GM12878 (cell line): ENCODE data around the gene COMMD3. TPM values are rescaled to one million over a fixed set of nuclear protein-coding genes. Genes with fewer than 3 reads are reported as not detected.

ENCODE experiments used
- ATAC-seq: fragments of 200-7000 bp; cut with Tn5 transposase; 3 replicates; pipeline ENCODE4 v1.9.1; 2020; ENCODE audit warnings: mild to moderate bottlenecking, moderate library complexity
- BruUV-seq: library from RNA; stranded (reverse); fragments of 400-500 nt; replicated peaks from 2 replicates; lab custom pipeline; 2021; lab: Mats Ljungman, UMichigan
- CTCF ChIA-PET: fragments of 300-600 bp; sonication (Branson Sonifier 250); formaldehyde crosslinking; extraction: SDS; loops from one replicate; lab custom pipeline; 2021; ENCODE audit warnings: inconsistent platforms; lab: Yijun Ruan, JAX
- POLR2A ChIA-PET: fragments of 350-600 bp; formaldehyde crosslinking; extraction: SDS; loops from one replicate; lab custom pipeline; 2021; ENCODE audit warnings: inconsistent platforms; lab: Charles Lee
- RAD21 ChIA-PET: fragments of 300-600 bp; sonication (Branson Sonifier 250); formaldehyde crosslinking; loops from one replicate; lab custom pipeline; 2023; ENCODE audit warnings: antibody characterized with exemption; ENCODE audit not compliant: unreplicated experiment; lab: Charles Lee
- SMC1A ChIA-PET: fragments of 300-600 bp; sonication (Branson Sonifier 250); formaldehyde crosslinking; loops from one replicate; lab custom pipeline; 2023; ENCODE audit not compliant: unreplicated experiment, uncharacterized antibody; lab: Charles Lee
- DNase-seq: peaks from one replicate; pipeline ENCODE4 v3.0.0-alpha.2; 2011; ENCODE audit warnings: low read depth, low spot score
- FAIRE-seq: peaks from 3 replicates; lab custom pipeline; 2011; peaks lifted over from hg19 to GRCh38; lab: Jason Lieb, UNC
- H2AFZ ChIP-seq: 2 replicates; pipeline ENCODE4 v1.6.0; 2011; ENCODE audit warnings: low read depth, low read length, control low read depth; ENCODE audit not compliant: control insufficient read depth
- H3K27ac ChIP-seq: 2 replicates; pipeline ENCODE4 v1.5.1; 2011; ENCODE audit warnings: control low read depth; ENCODE audit not compliant: control insufficient read depth, insufficient read depth
- H3K27me3 ChIP-seq, 2 experiments: replicated peaks in 1 of 2; 2 replicates each; pipeline versions ENCODE4 v1.6.0 to v1.6.1; 2011; ENCODE audit warnings: low read length in 1 of 2; ENCODE audit not compliant: control insufficient read depth in 2 of 2, insufficient read depth in 2 of 2
- H3K36me3 ChIP-seq, 2 experiments: 2 replicates each; pipeline ENCODE4 v1.5.1; 2011; ENCODE audit warnings: low read length in 1 of 2; ENCODE audit not compliant: control insufficient read depth in 2 of 2, insufficient read depth in 2 of 2
- H3K4me1 ChIP-seq: 2 replicates; pipeline ENCODE4 v1.6.1; 2011; ENCODE audit warnings: mild to moderate bottlenecking, low read length, moderate library complexity, mixed read lengths; ENCODE audit not compliant: control insufficient read depth, insufficient read depth
- H3K4me2 ChIP-seq: 2 replicates; pipeline ENCODE4 v1.6.0; 2011; ENCODE audit warnings: control low read depth; ENCODE audit not compliant: control insufficient read depth, insufficient read depth
- H3K4me3 ChIP-seq: fragments of 200-600 bp; sonication (generic); 2 replicates; pipeline ENCODE4 v1.5.1; 2016
- H3K79me2 ChIP-seq: 2 replicates; pipeline ENCODE4 v1.6.0; 2011; ENCODE audit warnings: low read length; ENCODE audit not compliant: control insufficient read depth, insufficient read depth
- H3K9ac ChIP-seq: 2 replicates; pipeline ENCODE4 v1.8.0; 2011; ENCODE audit warnings: low read length, control low read depth, mixed read lengths; ENCODE audit not compliant: control insufficient read depth, insufficient read depth
- H3K9me3 ChIP-seq: replicated peaks from 3 replicates; pipeline ENCODE4 v1.5.1; 2011; ENCODE audit warnings: mild to moderate bottlenecking, low read length; ENCODE audit not compliant: control insufficient read depth, insufficient read depth
- H4K20me1 ChIP-seq: 2 replicates; pipeline ENCODE4 v1.6.0; 2011; ENCODE audit not compliant: control insufficient read depth, insufficient read depth
- CREM ChIP-seq: IDR thresholded peaks from 2 replicates; pipeline ENCODE4 v1.6.1; 2014; ENCODE audit warnings: antibody characterized with exemption, low read depth
- E2F4 ChIP-seq: IDR thresholded peaks from 2 replicates; pipeline ENCODE4 v1.6.1; 2012; ENCODE audit warnings: low read depth, low read length, improper control_type of control experiment
- HSF1 ChIP-seq: fragments of 150-350 bp; IDR thresholded peaks from 2 replicates; pipeline ENCODE4 v1.6.1; 2014; ENCODE audit warnings: mild to moderate bottlenecking, low read depth, low read length
- MAX ChIP-seq: IDR thresholded peaks from 2 replicates; pipeline ENCODE4 v1.6.1; 2012; ENCODE audit warnings: low read depth, low read length, improper control_type of control experiment
- MYC ChIP-seq: IDR thresholded peaks from 2 replicates; pipeline ENCODE4 v1.6.1; 2011; ENCODE audit warnings: mild to moderate bottlenecking, low read length, moderate library complexity, inconsistent platforms; ENCODE audit not compliant: insufficient read depth, insufficient replicate concordance, insufficient read length, severe bottlenecking
- POU2F2 ChIP-seq: IDR thresholded peaks from 3 replicates; pipeline ENCODE4 v1.6.1; 2011; ENCODE audit warnings: low read depth, mild to moderate bottlenecking, low read length, borderline replicate concordance
- RELB ChIP-seq: fragments of 450-650 bp; IDR thresholded peaks from 2 replicates; pipeline ENCODE4 v1.6.1; 2017; ENCODE audit warnings: low read depth, mild to moderate bottlenecking, moderate library complexity
- YY1 ChIP-seq: IDR thresholded peaks from 2 replicates; pipeline ENCODE4 v1.6.1; 2011; ENCODE audit warnings: low read depth, mild to moderate bottlenecking, low read length
- ZNF687 ChIP-seq: fragments of 450-650 bp; IDR thresholded peaks from 2 replicates; pipeline ENCODE4 v1.6.1; 2017; ENCODE audit warnings: mild to moderate bottlenecking, moderate library complexity
- WGBS: methylation state at CpG from one replicate; pipeline ENCODE4 v1.1.6; 2016; ENCODE audit warnings: low lambda C conversion rate; ENCODE audit not compliant: insufficient replicate concordance, insufficient coverage; ENCODE audit errors: missing lambda C conversion rate; 5-methylcytosine and 5-hydroxymethylcytosine counted together
- in situ Hi-C: fragments of 300-500 bp; cut with MboI; formaldehyde crosslinking; loops from 9 replicates; pipeline ENCODE4 v1.14.3; 2018; ENCODE audit warnings: mixed read lengths
- intact Hi-C: fragments of 100-400 bp; cut with micrococcal nuclease; formaldehyde crosslinking; loops from one replicate; pipeline ENCODE4 v1.14.2; 2022; ENCODE audit not compliant: unreplicated experiment
- polyA plus RNA-seq, 11 experiments: library from polyadenylated mRNA; depleted of rRNA in 4 of 11; unstranded in 6 of 11; stranded (reverse) in 5 of 11; fragments of >200 nt; fragmentation: Nextera tagmentation in 4 of 11; fragmentation: Illumina TruSeq in 1 of 11; extraction: Ambion mirVana in 4 of 11; extraction: Trizol in 1 of 11; gene quantifications; 1 replicate in 1 of 11; 2 replicates in 10 of 11; pipeline versions ENCODE4 v1.2.1 to v1.2.3, GENCODE V29; 2011 to 2016; ENCODE audit warnings: inconsistent platforms in 2 of 11, missing spikeins in 2 of 11, low read depth in 1 of 11
- total RNA-seq, 4 experiments: library from RNA; depleted of rRNA in 3 of 4; stranded (reverse); fragments of >200 nt in 3 of 4; fragmentation: Illumina TruSeq in 1 of 4; extraction: Trizol in 1 of 4; gene quantifications; 2 replicates each; pipeline versions ENCODE4 v1.2.1 to v1.2.3, GENCODE V29; 2013 to 2021

The COMMD3 gene
- total and polyA plus RNA-seq, 10 of the 15 experiments (the other 5 are each of a cell fraction or from before 2014, with no cell fraction given): 64.5 to 248 (median 84.4) TPM

- Histone ChIP-seq H3K27ac (no peak overlapping the region), H3K36me3 (no peaks in the 10 kb centered on the region), H4K20me1 (no peaks in the 10 kb centered on the region), H2AFZ (no peak overlapping the region), H3K9ac (no peak overlapping the region), H3K9me3 (no peaks in the 10 kb centered on the region), H3K4me1 (no peaks in the 10 kb centered on the region), H3K79me2 (no peaks in the 10 kb centered on the region), H3K4me3 (no peak overlapping the region), H3K27me3 (peaks cover 0 to under 1% of the 10 kb centered on the region in 2 experiments; a peak in 1 of 4 replicates), H3K4me2 (no peak overlapping the region)
- FAIRE-seq: no peak
- no peak for ATAC-seq
- in situ Hi-C loops (no loop called here), intact Hi-C loops (no loop called here)
- no TSS peak for BruUV-seq
- WGBS: 92% methylated on average over 5 of the region's 5 CpGs
- DNase-seq: no peak
- ChIA-PET RAD21 (no interaction called here), POLR2A (no interaction called here), CTCF (no interaction called here), SMC1A (no interaction called here)
- TF ChIP-seq CREM: no peak
- no peak for TF ChIP-seq MAX
- no peak for TF ChIP-seq YY1
- TF ChIP-seq POU2F2: no peak
- no peak for TF ChIP-seq MYC
- no peak for TF ChIP-seq HSF1
- TF ChIP-seq ZNF687: no peak
- TF ChIP-seq RELB: no peak
- no peak for TF ChIP-seq E2F4
Measured at GRCh38 chr10:22351131-22351703, 35.0 kb downstream of the COMMD3 start.
